Stimulated activated naive CD8-positive, alpha-beta T cell treated with anti-CD3 and anti-CD28 coated beads, Interleukin-15, amount 100 ng/mL, for 72 hours (primary cell): ENCODE measurements around the gene CYB561D1.

Experiments used
- ATAC-seq: fragments of 150-1000 bp; cut with Tn5 transposase; 2 replicates; pipeline ENCODE4 v1.10.0; 2021; ENCODE audit warnings: mild to moderate bottlenecking, moderate library complexity
- DNase-seq, 2 donors: peaks; one replicate each; pipeline ENCODE4 v3.0.0; 2021 to 2022
- H3K27ac Mint-ChIP-seq, 2 donors: one replicate each; pipeline ENCODE4 v1.8.0; 2022; ENCODE audit warnings: mild to moderate bottlenecking in 2 of 2, mixed read lengths in 2 of 2, moderate library complexity in 2 of 2
- H3K27me3 Mint-ChIP-seq: one replicate; pipeline ENCODE4 v1.8.0; 2022; ENCODE audit warnings: mixed read lengths
- H3K4me1 Mint-ChIP-seq: one replicate; pipeline ENCODE4 v1.8.0; 2022; ENCODE audit warnings: mild to moderate bottlenecking, mixed read lengths
- H3K4me3 Mint-ChIP-seq, 2 donors: one replicate each; pipeline ENCODE4 v1.8.0; 2022; ENCODE audit warnings: mild to moderate bottlenecking in 2 of 2, mixed read lengths in 2 of 2, moderate library complexity in 1 of 2
- H3K9me3 Mint-ChIP-seq, 2 donors: one replicate each; pipeline ENCODE4 v1.8.0; 2022; ENCODE audit warnings: mixed read lengths in 2 of 2

The CYB561D1 gene

DNA sequence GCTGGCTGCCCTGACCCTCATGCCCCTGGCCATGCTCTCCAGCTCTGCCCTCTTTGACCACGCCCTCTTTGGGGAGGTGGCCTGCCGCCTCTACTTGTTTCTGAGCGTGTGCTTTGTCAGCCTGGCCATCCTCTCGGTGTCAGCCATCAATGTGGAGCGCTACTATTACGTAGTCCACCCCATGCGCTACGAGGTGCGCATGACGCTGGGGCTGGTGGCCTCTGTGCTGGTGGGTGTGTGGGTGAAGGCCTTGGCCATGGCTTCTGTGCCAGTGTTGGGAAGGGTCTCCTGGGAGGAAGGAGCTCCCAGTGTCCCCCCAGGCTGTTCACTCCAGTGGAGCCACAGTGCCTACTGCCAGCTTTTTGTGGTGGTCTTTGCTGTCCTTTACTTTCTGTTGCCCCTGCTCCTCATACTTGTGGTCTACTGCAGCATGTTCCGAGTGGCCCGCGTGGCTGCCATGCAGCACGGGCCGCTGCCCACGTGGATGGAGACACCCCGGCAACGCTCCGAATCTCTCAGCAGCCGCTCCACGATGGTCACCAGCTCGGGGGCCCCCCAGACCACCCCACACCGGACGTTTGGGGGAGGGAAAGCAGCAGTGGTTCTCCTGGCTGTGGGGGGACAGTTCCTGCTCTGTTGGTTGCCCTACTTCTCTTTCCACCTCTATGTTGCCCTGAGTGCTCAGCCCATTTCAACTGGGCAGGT, 49.5 kb downstream of the CYB561D1 start:
- no peak for DNase-seq
- no peak for ATAC-seq
- H3K4me3 Mint-ChIP-seq = no peak overlapping the region
- peaks cover 14% of the 10 kb centered on the region for H3K4me1 Mint-ChIP-seq
- H3K9me3 Mint-ChIP-seq = no peaks in the 10 kb centered on the region
- H3K27ac Mint-ChIP-seq = no peak overlapping the region
- H3K27me3 Mint-ChIP-seq = no peaks in the 10 kb centered on the region

DNA sequence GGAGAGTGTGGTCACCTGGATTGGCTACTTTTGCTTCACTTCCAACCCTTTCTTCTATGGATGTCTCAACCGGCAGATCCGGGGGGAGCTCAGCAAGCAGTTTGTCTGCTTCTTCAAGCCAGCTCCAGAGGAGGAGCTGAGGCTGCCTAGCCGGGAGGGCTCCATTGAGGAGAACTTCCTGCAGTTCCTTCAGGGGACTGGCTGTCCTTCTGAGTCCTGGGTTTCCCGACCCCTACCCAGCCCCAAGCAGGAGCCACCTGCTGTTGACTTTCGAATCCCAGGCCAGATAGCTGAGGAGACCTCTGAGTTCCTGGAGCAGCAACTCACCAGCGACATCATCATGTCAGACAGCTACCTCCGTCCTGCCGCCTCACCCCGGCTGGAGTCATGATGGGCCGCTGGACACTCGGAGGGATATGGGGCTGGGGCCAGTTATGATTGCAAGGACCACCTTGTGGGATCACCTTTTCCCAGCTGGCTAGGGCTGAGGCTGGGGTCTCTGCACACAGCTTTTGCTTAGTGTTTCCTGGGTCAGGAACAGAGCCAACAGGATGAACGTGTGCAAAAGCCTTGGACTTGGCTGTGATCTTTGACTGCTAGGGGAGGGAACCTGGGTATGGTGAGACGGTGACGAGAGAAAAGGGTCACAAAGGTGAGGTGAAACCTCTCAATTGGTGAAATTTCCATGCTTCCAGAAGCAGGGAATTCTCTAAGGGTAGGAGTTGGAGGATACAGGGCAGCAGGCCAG, 50.3 kb downstream of the CYB561D1 start:
- ATAC-seq = no peak
- H3K9me3 Mint-ChIP-seq = no peaks in the 10 kb centered on the region
- H3K4me1 Mint-ChIP-seq = peaks cover 17% of the 10 kb centered on the region
- no peak overlapping the region for H3K4me3 Mint-ChIP-seq
- no peaks in the 10 kb centered on the region for H3K27me3 Mint-ChIP-seq
- H3K27ac Mint-ChIP-seq = no peak overlapping the region
- DNase-seq = no peak

DNA sequence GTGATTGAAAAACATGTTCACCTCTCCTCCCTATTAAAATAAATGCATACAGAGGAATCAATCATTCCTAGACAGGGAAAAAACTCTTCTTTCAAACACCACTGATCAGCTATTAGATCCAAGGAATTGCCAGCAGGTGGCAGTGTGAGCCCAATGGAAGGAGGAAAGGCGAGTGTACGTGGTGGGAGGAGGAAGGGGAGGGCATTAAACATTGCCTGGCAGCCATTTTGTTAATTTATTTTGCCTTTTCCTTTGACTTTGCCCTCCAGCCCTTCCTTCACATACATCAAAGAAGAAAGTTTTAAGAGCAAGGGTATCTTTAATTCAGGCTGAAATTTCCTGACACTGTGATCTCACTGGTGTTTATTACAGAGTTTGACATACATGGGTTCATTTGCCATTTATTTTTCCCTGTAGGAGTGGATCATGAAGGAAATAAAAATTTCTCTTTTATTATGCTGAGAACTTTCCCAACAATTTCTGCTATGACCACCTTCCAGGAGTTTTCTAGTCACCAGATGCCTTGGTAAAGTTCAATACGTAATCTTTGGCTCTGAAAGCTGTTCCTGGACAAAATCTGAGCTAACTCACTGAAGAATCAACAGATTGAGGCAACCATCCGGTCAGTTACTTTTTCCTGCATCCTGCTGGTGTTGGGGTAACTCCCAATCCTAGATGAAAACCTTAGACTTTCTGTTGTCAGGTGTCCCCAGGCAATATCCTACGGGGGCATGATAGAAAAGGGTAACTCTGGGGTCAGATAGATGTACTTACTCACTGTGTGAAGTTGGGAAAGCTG, 52.6 kb downstream of the CYB561D1 start:
- H3K9me3 Mint-ChIP-seq = no peaks in the 10 kb centered on the region
- peaks cover 37% of the 10 kb centered on the region for H3K4me1 Mint-ChIP-seq
- peak overlapping the region; percentile 98 to 99 for H3K4me3 Mint-ChIP-seq
- DNase-seq (peak; percentile 80 to 85), ATAC-seq (peak; percentile 52)
- peak overlapping the region; percentile 83 to 88 for H3K27ac Mint-ChIP-seq
- H3K27me3 Mint-ChIP-seq = no peaks in the 10 kb centered on the region

DNA sequence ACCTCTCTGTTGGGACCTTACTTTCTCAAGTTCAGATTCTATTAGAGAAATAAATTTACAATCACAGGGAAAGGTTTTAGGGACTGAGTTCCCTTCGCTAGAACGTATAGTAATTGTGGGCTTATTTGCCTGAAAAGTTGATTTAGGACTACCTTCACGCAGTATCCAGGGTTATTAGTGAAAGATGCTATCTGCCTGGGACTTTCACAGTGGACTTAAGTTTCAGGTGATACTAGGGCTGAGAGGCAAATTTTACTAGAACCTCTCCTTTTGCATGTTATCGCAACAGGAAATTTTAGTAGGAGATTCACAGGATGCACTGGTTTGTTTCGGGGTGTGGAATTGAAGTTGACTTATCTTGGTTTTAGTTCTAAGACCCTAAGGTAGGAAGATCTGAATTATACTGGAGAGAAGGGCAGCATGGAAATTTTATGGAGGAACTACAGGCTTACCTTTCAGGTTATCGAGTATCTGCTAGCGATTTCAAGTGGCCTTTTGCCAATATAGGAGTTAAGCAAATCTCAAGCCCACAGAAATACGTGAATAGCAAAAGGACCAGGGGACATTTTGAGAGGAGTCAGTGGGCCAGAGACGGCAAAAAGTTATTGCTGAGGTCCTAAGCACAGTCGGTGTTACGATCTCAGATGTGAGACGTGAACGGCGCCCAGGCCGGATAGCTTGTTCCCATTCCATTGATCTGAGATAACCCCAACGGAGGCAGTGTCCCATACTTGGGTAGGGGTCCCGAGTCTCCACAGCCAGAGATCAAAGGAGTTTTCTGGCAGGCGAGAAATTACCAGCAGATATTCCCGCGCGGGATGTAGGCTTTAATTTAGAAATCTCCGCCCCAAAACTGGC, 53.8 kb downstream of the CYB561D1 start:
- Mint-ChIP-seq H3K9me3 (no peaks in the 10 kb centered on the region), H3K27me3 (no peaks in the 10 kb centered on the region), H3K4me1 (peaks cover 42% of the 10 kb centered on the region), H3K27ac (peak overlapping the region; percentile 97 to 98), H3K4me3 (peak overlapping the region; percentile 98 to 99)
- DNase-seq (peak in 1 of 2 donors; percentile 20), ATAC-seq (peak; percentile 44)

DNA sequence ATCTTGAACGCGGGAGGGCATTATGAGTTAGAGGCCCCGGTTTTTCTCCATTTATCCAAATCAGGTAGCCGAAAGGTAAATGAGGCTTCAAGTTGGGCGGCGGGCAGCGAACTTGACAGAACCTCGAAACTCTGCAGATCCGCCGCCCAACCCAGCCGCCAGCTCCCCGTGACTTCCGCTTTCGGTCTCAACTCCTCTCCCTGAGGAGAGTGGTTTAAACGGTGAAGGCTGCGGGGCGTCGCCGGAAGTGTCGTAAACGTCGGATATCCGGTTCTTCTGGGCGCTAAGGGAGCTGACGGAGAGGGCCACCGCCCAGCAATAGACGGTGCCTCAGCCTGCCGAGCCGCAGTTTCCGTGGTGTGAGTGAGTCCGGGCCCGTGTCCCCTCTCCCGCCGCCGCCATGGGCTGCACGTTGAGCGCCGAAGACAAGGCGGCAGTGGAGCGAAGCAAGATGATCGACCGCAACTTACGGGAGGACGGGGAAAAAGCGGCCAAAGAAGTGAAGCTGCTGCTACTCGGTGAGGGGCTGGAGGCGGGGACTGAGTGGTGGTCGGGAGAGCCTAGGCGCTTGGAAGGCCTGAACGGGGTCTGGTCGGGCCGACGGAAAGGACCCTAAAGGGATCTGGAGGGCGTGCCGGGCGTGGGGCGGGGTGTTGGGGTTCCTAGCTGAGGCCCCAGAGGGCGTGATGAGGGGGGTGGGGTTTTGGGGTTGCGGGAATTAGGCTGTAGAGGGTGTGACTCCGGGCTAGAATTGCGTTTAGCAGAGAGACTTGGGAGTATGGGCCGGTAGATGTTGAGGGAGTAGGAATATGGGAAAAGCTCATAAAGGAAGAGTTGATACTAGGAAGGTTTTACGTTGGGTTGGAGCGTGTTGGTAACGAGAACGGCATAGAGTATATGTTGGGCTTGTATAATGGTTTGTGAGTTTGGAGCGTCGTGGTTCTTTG, 54.7 kb downstream of the CYB561D1 start, which contains the start of gene GNAI3:
GNAI3 (plus strand) TSS at position 295 of the 947 bp plus-strand sequence; CDS start at position 401, 106 bp downstream.
- Mint-ChIP-seq H3K9me3 (no peaks in the 10 kb centered on the region), H3K27me3 (no peaks in the 10 kb centered on the region), H3K27ac (peak within 1 kb of the TSS; percentile 97 to 98), H3K4me3 (peak within 1 kb of the TSS; percentile 98 to 99), H3K4me1 (peaks cover 44% of the 10 kb centered on the region)
- ATAC-seq (peak; percentile 99), DNase-seq (peak; percentile 87 to 95)
